NCI-H1105 treated with DMSO at 0.1 percent for 48 hours (cell line): Measurements from ENCODE around the gene EYA3.
A peak's percentile ranks its signal among the peaks of the same experiment; 100 is the strongest.
"Not testable (repeated sequence)": the region's sequence is repeated elsewhere in the genome, so short reads cannot be mapped to it uniquely, and the experiment has no call there.

ENCODE experiments used
- DNase-seq: peaks from one replicate; lab custom pipeline; 2025; lab: John Stamatoyannopoulos, UW

The EYA3 gene

DNA sequence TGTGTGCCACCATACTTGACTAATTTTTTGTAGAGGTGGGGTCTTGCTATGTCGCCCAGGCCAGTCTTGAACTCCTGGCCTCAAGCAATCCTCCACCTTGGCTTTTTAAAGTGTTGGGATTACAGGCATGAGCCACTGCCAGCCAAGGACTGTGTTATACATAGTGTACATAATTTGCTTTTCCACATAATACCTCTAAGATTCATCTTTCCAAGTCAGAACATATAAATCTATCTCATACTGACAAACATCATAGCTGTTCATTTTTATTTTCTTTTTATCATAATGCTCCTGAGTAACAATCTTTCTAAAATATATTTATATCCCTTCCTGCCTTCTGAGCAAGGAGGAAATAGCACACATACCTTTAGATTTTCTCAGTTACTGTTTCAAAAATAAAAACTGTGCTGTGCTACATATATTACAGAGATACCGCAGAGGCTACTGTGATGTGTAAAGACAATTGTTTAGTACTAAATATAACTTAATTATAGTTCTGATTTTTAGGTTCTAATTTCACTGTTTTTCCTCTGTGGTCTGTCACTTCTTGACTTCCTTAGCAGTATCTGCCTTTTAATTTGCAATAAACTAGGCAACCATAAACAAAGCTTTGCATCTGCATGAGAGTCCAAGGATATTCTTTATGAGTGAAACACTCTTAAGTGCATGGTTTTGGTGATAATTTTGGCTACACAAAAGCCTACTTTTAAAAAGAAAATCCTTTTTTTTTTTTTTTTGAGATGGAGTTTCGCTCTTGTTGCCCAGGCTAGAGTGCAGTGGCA is 59.3 kb downstream of the EYA3 start:
- no peak for DNase-seq

DNA sequence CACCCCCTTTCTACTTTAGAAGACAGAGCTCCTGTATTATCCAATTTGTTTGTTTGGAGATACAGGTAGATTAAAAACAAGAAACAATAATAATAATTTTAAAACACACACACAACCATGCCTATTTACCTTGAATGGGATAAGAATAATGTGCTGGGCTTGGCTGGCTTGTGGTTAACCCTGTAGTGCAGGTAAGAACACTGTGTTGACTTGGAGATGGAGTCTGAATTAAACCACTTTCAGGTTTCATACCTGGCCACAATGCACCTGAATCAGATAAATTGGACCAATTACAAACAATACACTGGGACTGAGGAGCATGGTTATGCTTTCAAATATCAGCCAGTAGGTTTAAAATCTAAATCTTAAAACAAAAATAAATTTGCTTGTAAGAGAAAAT is 60.8 kb downstream of the EYA3 start:
- DNase-seq: no peak

DNA sequence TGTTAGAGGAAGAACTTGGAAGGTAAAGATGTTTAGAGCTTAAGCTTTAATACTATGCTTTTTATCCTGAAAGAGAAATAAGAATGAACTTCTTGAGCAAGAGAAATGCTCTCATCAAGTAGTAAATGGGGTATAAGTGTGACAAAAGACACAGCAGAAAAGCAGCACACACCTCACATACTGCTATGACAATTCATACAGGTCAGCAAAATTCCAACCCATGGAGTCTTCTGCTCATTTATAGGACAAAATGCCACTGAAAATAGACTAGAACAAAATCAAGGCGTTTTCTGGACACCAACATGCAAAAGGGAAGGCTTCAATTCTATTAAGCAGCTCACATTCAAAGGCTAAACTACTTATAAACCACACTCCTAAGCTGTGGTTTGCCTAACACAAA is 61.2 kb downstream of the EYA3 start:
- no peak for DNase-seq

DNA sequence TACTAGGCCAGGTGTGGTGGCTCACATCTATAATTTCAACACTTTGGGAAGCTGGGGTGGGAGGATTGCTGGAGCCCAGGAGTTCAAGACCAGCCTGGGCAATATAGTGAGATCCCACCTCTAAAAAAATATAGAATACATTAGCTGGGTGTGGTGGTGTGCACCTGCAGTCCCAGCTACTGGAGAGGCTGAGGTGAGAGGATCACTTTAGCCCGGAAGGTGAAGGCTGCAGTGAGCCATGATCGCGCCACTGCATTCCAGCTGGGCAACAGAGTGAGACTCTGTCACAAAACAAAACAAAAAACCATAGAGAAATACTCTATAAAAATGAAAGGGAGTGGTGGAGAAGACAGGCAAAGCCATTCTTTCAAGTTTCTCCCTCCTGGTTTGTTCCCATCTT is 62.1 kb downstream of the EYA3 start:
- DNase-seq: no peak

DNA sequence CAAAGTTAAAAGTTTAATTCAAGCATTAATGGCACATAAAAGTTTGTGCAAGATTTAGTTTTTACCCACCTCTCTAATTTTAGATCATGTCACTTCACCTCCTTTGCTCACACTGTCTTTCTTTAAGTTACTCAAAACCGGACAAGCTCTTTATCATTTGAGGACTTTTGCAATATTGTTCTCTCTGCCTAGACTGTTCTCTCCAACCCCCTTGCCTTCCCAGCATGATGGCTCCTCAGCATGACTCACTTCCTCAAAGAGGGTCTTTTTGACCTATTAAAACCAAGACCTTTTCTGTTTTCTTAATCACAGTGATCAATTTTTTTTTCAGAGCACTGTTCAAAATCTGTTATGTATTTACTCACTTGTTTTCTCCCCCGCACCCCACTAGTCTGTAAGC is 67.3 kb downstream of the EYA3 start:
- no peak for DNase-seq

DNA sequence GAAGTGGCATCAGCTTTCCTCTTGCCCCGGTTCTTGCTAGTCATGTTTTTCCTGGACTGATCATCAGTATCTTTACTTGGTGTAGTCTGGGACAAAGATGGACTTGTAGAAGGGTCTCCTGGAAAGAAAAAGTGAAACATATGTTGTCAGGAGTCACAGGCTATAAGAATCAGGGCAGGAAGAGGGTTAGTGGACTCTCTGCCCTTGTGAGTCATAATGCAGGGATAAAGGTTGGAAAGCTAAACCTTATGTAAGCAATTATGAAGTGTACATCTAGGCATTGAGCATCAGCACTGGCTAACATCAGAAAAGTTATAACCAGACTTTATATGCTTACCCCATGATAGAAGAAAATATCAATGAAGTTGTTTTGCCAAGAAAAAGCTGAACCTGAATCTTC is 77.4 kb downstream of the EYA3 start:
- no peak for DNase-seq

DNA sequence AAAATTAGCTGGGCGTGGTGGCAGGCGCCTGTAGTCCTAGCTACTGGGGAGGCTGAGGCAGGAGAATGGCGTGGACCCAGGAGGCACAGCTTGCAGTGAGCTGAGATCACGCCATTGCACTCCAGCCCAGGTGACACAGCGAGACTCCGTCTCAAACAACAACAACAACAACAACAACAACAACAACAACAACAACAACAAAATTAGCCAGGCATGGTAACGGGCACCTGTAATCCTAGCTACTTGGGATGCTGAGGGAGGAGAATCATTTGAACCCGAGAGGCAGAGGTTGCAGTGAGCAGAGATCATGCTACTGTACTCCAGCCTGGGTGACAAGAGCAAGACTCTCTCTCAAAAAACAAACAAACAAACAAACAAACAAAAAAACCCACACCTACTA is 85.3 kb downstream of the EYA3 start:
- DNase-seq: not testable (repeated sequence)

DNA sequence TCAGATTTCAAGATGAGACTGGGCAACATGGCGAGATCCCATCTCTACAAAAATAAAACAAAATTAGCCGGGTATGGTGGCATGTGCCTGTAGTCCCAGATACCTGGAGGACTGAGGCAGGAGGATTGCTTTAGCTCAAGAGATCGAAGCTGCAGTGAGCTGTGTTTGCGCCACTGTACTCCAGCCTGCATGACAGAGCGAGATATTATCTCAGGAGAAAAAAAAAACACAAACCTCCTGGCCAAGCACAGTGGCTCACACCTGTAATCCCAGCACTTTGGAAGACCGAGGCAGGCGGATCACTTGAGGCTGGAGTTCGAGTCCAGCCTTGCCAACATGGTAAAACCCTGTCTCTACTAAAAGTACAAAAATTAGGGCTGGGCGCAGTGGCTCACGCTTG is 85.8 kb downstream of the EYA3 start:
- no peak for DNase-seq

DNA sequence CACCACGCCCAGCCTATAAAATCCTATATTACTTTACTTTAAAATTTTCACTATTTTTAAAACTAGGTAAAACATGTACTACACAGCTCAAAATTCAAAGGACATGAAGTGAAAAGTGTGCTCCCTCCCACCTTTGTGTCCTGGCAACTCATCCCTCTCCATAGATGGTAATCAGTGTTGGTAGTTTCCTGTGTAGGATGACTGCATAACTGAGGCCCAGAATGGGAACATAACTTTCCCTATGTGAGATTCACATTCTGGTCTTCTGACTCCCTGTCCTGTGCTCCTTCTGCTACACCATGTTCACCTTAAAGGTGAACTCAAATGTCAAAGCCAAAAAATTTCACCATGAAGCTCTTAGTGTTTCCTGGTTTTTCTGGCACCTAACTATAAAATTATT is 89.4 kb downstream of the EYA3 start:
- no peak for DNase-seq

DNA sequence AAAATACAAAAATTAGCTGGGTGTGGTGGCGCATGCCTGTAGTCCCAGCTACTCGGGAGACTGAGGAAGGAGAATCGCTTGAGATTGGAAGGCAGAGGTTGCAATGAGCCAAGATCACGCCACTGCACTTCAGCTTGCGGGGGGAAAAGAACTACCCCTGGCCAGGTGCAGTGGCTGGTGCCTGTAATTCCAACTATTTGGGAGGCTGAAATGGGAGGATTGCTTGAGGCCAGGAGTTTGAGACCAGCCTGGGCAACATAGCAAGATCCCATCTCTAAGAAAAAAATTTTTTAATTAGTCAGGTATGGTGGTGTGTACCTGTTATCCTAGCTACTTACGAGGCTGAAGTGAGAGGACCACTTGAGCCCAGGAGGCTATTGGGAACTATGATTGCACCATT is 93.9 kb downstream of the EYA3 start:
- not testable (repeated sequence) for DNase-seq

DNA sequence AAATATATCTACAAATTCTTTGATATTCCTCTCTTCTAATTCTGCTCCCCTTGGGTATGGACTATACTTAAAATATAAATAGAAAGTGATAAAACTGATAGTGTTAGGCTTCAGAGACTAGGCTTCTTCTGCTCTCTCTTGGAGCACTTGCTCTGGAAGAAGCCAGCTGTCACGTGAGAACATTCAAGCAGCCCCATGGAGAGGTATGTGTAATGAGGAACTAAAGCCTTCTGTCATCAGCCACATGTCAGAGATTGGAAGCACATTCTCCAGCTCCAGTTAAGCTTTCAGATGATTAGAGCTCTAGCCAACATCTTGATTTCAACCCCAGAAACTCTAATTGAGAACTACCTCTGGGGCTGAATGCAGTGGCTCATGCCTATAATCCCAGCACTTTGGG is 94.3 kb downstream of the EYA3 start:
- DNase-seq: no peak

DNA sequence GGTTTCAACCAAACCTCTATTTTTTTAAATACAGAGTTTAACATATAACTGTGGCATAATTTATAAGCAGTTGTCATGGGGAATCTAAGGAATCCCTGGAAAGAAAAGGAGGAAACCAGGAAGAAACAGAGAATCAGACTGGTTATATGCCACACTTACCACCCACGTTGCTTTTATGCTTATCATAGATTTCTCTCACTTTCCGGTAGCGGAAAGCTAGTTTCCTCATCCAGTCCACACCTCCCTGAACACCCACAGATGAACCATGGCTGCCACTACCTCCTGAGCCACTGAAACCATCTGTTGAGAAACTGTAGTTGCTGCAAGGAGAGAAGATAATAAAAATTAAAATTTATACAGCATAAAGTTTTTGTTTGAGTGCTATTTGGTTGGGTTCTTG is 95.2 kb downstream of the EYA3 start:
- DNase-seq: no peak

DNA sequence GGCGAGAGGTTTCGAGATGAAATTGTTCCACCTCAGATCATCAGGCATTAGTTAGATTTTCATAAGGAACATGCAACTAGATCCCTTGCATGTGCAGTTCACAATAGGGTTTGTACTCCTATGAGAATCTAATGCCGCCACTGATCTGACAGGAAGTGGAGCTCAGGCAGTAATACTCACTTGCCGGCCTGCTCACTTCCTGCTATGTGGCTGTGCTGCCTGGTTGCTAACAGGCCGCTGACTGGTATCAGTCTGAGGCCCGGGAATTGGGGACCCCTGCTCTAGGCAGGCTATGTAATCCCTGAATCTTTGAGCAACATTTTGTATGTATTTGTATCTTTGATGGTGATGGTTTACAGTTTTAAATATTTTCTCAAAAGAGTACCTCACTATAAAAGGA is 96.1 kb downstream of the EYA3 start:
- no peak for DNase-seq

DNA sequence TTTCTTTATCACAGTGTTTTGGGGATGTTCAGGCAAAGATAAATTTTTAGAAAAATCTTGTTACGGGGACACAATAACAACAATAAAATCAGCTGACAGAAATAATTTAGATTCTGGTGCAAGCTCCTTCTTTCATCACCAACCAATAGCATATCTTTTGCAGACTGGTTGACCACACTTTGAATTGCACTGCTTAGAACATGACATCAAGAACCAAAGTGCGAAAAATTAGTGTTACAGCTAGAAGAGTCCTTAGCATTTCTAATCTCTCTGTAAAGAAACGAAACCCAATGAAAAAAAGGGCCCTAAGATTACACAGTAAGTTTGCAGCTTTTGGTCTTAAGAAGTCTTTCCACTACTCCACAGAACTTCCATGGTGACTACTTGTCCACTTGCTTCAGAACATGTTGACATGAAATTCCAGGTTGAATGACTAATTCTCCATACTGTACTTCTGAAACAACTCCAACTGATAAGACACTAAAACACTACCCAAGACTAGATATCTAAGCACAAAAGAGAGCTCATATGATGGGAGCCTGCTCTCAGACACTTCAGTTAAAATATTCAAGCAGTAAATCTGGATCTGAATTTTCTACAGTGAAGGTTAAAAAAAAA is 97.4 kb downstream of the EYA3 start:
- DNase-seq: no peak

DNA sequence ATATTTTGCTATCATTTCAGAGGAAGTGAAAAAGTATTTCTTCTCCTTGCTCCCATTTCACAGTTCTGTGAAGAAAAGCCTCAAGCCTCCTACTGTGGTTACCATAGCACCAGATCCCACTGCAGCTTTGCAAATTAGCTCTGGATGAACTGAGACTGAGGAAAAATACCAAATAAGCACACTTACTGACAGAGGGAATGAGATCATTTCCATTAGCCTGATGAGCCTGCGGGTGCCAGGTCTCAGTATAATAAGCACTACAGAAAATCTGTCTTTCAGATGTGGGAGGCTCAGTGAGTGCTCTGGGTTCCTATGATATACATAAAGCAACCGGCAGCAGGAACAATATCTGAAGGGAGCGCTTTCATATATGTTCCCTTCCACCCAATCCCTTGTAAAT is 107.3 kb downstream of the EYA3 start:
- no peak for DNase-seq

DNA sequence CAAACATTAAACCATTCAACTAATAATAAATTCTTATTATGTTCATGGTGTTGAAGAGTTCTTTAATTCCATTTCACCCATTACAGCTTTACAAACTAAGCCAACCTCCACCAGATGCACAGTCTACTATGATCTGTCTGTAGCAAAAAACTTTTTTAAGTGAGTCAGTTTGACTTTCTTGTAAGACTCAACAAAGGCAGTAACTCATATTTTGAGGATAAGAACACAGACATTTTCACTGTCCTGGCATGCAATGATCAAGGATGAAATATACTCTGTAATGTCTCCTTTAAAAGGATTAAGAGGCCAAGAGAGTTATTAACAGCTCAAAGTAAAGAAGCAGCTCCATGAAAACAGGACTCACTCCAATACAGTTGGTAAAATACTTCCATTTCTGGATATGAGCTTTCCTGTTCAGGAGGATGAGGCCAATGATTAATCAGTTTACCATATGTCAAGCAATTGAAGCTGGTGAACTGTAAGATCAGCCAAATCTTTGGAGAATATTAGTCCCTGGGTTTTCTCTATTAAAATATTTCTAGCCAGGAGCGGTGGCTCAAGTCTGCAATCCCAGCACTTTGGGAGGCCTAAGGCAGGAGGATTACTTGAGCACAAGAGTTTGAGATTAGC is 108.1 kb downstream of the EYA3 start:
- no peak for DNase-seq

DNA sequence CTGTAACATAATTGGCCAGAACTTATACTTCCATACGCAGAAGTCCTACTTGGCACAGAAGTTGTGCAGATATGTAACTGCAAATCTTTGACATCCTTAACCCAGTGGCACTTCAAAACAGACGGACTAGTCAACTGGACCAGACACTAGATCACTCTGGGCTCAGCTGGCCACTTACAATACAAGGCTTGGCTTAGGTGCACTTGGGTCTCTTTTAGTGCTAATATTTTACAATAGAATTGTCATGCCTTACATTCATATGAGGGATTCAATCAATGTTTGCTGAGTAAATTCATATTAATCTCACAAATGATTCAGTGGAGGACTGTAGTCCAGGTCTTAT is 108.6 kb downstream of the EYA3 start:
- DNase-seq: no peak

DNA sequence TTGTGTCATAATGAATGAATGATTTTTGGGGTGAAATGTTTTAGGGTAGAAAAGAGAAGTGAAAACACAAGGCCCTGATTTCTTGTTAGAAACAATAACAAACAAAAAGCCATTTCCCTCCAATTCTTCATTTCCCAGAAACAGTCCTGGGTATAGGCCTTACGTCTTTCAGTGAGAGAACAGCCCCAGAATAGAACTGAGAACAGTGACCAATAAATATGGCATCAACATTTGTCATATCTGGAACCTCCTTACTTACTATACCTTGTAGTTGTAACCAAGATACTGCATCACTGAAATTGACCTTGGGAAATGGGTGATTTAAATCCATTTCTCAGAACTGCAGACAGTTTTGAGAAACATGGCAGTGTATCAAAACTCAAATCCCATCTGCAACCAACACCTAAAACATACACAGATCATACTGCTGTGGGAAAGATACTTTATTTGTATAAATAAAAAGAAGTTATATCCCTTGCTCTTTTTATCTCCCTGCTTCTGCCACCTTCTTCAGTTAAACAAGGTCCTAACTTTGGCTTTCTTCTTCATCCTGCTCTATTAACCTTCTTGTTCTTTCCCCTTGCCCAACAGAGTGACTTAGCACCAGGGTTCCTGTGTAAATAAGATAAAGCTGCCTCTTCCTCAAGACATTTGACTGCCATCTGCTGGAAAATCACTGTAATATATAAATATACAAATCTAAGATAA is 109.1 kb downstream of the EYA3 start:
- DNase-seq: peak; percentile 57

DNA sequence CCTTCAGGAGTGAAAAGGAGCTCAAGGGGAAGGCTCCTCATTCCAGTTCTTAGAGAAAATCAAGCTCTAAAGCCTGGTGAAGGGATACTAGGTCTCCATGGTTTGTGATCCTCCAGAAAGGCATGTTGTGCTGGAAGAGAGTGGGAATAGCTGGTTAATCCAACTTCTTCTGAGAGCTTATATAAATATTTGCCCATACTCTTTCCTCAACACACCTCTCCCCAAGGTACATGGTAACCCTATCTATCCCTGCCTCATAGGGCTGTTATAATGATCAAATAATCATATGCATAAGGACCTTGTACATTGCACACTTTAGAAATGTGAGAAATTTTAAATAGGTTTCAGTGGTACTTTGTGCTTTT is 114.0 kb downstream of the EYA3 start:
- no peak for DNase-seq

DNA sequence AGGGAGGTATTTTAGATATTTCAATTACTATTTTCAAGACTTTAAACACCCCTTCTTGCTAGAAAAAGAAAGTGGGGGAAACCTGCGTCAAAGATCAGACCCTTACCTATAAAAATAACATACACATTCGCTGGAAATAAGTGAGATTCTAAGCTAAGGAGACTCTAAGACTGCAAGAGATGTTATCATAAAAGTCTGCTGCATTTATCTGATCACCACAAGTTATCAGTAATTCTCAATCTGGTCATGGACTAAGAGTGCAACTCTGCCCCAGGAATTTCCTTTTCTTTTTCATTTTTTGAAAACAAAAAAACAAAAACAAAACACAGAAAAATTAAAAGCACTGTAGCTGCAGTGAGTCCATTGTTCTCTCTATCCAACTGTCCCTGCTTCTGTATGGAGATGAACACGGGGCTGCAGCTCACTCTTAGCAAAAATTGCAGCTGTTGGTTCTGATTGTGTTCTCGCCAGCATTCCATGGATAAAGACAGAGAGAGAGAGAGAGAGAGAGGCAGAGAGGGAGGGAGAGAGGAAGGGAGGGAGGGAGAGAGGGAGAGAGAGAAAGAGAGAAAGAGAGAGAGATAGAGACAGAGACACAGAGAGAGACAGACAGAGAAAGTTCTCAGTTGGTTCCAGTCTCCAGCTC is 114.5 kb downstream of the EYA3 start:
- DNase-seq: no peak

DNA sequence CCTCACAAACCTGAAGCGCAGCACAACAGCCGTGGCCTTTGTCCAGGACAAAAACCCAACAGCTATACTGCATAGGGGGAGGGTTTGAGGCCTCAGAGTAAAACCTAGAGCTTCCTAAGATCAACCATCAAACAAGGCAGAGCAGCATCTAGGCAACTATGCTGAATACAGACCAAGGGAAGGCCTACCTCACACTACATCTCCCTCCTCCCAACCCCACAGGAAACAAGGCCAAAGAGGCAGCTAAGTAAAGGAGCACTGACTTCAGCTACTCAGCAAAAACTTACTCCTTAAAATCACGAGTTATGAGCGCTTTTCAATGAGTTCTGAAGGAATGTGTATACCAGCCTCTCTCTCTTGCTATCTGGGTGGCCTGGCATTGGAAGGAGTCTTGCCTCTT is 116.3 kb downstream of the EYA3 start:
- DNase-seq: no peak

DNA sequence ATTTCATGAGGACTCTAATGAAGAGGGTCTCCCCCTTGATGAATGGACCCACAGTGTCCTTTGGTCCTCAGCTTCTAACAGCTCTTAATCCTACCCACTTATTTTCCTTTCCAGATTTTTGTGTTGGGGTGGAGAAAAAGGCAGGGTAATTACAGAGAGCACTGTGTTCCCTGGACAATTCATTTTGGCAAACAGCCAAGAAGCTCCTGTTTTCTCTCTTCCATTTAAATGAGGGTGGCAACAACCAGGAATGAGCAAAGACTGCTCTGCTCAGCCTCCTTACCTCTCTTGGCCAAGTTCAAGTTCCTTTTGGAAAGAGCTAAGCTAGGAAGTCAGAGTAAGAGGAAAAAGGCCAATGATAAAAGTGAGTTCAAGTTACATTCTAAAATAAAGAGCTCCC is 116.7 kb downstream of the EYA3 start:
- peak; percentile 80 for DNase-seq

DNA sequence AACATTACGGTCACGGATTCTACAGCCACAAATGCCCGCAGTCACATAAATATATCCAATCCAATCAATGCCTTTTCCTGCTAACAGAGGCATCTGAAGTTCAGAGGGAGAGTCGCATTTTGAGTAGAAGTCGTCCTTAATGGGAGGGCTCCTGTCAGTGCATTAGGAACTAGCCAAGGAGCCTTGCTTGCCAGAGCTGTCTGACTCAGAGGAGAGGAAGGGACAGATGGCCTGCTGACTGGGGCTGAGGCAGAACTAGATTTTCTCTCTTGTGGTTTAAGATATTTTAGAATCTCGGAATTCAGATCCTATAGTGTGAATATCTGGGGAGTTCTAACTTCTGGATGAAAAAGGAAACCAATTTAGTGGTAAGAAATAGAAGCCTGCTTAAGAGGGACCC is 118.0 kb downstream of the EYA3 start:
- DNase-seq: no peak
